ENCODE data around the gene ZCCHC7.
"Not testable (repeated sequence)": the region's sequence is repeated elsewhere in the genome, so short reads cannot be mapped to it uniquely, and the experiment has no call there.

Gene ZCCHC7

GRCh38 chr9:37156781-37157356 is 36.5 kb downstream of the ZCCHC7 start:
- Histone ChIP-seq H2AFZ (ENCODE audit: low read depth, low read length) (no peak overlapping the region), H3K4me2 (ENCODE audit: insufficient read depth, low read length) (no peak overlapping the region), H3K36me3 (ENCODE audit: insufficient read depth, low read length) (peaks cover 20% of the 10 kb centered on the region), H3K79me2 (ENCODE audit: insufficient read depth, low read length) (peaks cover 30% of the 10 kb centered on the region; the same call in 1 of the 2 replicates), H3K4me1 (ENCODE audit: insufficient read depth, low read length) (no peaks in the 10 kb centered on the region), H3K9me3 (ENCODE audit: insufficient read depth, low read length, severe bottlenecking) (no peaks in the 10 kb centered on the region), H3K4me3 (ENCODE audit: low read depth in 1 of 2, low read length in 2 of 2) (no peak overlapping the region), H4K20me1 (ENCODE audit: insufficient read depth, low read length) (no peaks in the 10 kb centered on the region), H3K27me3 (ENCODE audit: insufficient read depth, low read length, poor library complexity) (no peaks in the 10 kb centered on the region), H3K27ac (ENCODE audit: low read length) (no peak overlapping the region), H3K9ac (ENCODE audit: low read depth, low read length) (no peak overlapping the region)
- no peak for DNase-seq
- TF ChIP-seq EZH2 (IDR thresholded peaks at IDR 0.05; ENCODE audit: borderline replicate concordance, low read depth, low read length, severe bottlenecking): no peak
- no peak for TF ChIP-seq CTCF (IDR thresholded peaks at IDR 0.05; ENCODE audit: borderline replicate concordance, extremely low read depth, low read length, poor library complexity, severe bottlenecking)
- ATAC-seq (ENCODE audit: insufficient read depth, low read depth): no peak

- H3K4me3 ChIP-seq (ENCODE audit: low read depth in 1 of 2, low read length in 2 of 2): no peak overlapping the region
- H3K79me2 ChIP-seq (ENCODE audit: insufficient read depth, low read length): peaks cover 26% of the 10 kb centered on the region; the same call in 1 of the 2 replicates
- no peaks in the 10 kb centered on the region for H3K27me3 ChIP-seq (ENCODE audit: insufficient read depth, low read length, poor library complexity)
- no peak overlapping the region for H2AFZ ChIP-seq (ENCODE audit: low read depth, low read length)
- no peaks in the 10 kb centered on the region for H4K20me1 ChIP-seq (ENCODE audit: insufficient read depth, low read length)
- TF ChIP-seq EZH2 (IDR thresholded peaks at IDR 0.05; ENCODE audit: borderline replicate concordance, low read depth, low read length, severe bottlenecking): no peak
- TF ChIP-seq CTCF (IDR thresholded peaks at IDR 0.05; ENCODE audit: borderline replicate concordance, extremely low read depth, low read length, poor library complexity, severe bottlenecking): no peak
- ATAC-seq (ENCODE audit: insufficient read depth, low read depth) (no peak), DNase-seq (no peak)
- H3K4me2 ChIP-seq (ENCODE audit: insufficient read depth, low read length): no peak overlapping the region
- H3K9me3 ChIP-seq (ENCODE audit: insufficient read depth, low read length, severe bottlenecking): no peaks in the 10 kb centered on the region
- H3K4me1 ChIP-seq (ENCODE audit: insufficient read depth, low read length): no peaks in the 10 kb centered on the region
- no peak overlapping the region for H3K9ac ChIP-seq (ENCODE audit: low read depth, low read length)
- peaks cover 16% of the 10 kb centered on the region for H3K36me3 ChIP-seq (ENCODE audit: insufficient read depth, low read length)
- no peak overlapping the region for H3K27ac ChIP-seq (ENCODE audit: low read length)
Measured at GRCh38 chr9:37157726-37158377, 37.5 kb downstream of the ZCCHC7 start.

- peaks cover 2% of the 10 kb centered on the region; the same call in 1 of the 2 replicates for H3K79me2 ChIP-seq (ENCODE audit: insufficient read depth, low read length)
- H3K36me3 ChIP-seq (ENCODE audit: insufficient read depth, low read length): peaks cover 12% of the 10 kb centered on the region
- H3K4me1 ChIP-seq (ENCODE audit: insufficient read depth, low read length): no peaks in the 10 kb centered on the region
- no peak for DNase-seq
- no peaks in the 10 kb centered on the region for H4K20me1 ChIP-seq (ENCODE audit: insufficient read depth, low read length)
- no peaks in the 10 kb centered on the region for H3K27me3 ChIP-seq (ENCODE audit: insufficient read depth, low read length, poor library complexity)
- no peak for ATAC-seq (ENCODE audit: insufficient read depth, low read depth)
- H3K9me3 ChIP-seq (ENCODE audit: insufficient read depth, low read length, severe bottlenecking): no peaks in the 10 kb centered on the region
- no peak overlapping the region for H2AFZ ChIP-seq (ENCODE audit: low read depth, low read length)
- no peak overlapping the region for H3K9ac ChIP-seq (ENCODE audit: low read depth, low read length)
- H3K4me2 ChIP-seq (ENCODE audit: insufficient read depth, low read length): no peak overlapping the region
- no peak overlapping the region for H3K27ac ChIP-seq (ENCODE audit: low read length)
- H3K4me3 ChIP-seq (ENCODE audit: low read depth in 1 of 2, low read length in 2 of 2): no peak overlapping the region
- TF ChIP-seq EZH2 (IDR thresholded peaks at IDR 0.05; ENCODE audit: borderline replicate concordance, low read depth, low read length, severe bottlenecking): no peak
- no peak for TF ChIP-seq CTCF (IDR thresholded peaks at IDR 0.05; ENCODE audit: borderline replicate concordance, extremely low read depth, low read length, poor library complexity, severe bottlenecking)
Measured at GRCh38 chr9:37163299-37163698, 42.9 kb downstream of the ZCCHC7 start.

- H3K27me3 ChIP-seq (ENCODE audit: insufficient read depth, low read length, poor library complexity); H4K20me1 ChIP-seq (ENCODE audit: insufficient read depth, low read length); H3K4me3 ChIP-seq (ENCODE audit: low read depth in 1 of 2, low read length in 2 of 2); H3K9me3 ChIP-seq (ENCODE audit: insufficient read depth, low read length, severe bottlenecking); H3K79me2 ChIP-seq (ENCODE audit: insufficient read depth, low read length); H2AFZ ChIP-seq (ENCODE audit: low read depth, low read length); H3K4me2 ChIP-seq (ENCODE audit: insufficient read depth, low read length); DNase-seq; ATAC-seq (ENCODE audit: insufficient read depth, low read depth); H3K27ac ChIP-seq (ENCODE audit: low read length); H3K4me1 ChIP-seq (ENCODE audit: insufficient read depth, low read length); H3K9ac ChIP-seq (ENCODE audit: low read depth, low read length): not testable (repeated sequence)
- peaks cover 12% of the 10 kb centered on the region for H3K36me3 ChIP-seq (ENCODE audit: insufficient read depth, low read length)
Measured at GRCh38 chr9:37164335-37164734, 44.0 kb downstream of the ZCCHC7 start.

All from DND-41 (cell line).